Parathyroid adenoma (tissue), 2 donors: ENCODE results near the gene GPC5.

Experiments used
- H2AFZ ChIP-seq: fragments of 300-600 bp; sonication (generic); one replicate; pipeline ENCODE4 v1.7.0; 2017; ENCODE audit warnings: antibody characterized with exemption, mild to moderate bottlenecking
- H3K27ac ChIP-seq: fragments of 300-600 bp; sonication (generic); one replicate; pipeline ENCODE4 v1.7.0; 2017
- H3K27me3 ChIP-seq: fragments of 300-600 bp; sonication (generic); one replicate; pipeline ENCODE4 v1.7.0; 2017; ENCODE audit warnings: low read length; ENCODE audit not compliant: control insufficient read depth, insufficient read depth
- H3K36me3 ChIP-seq: fragments of 300-600 bp; sonication (generic); one replicate; pipeline ENCODE4 v1.7.0; 2017; ENCODE audit warnings: low read length; ENCODE audit not compliant: control insufficient read depth, insufficient read depth
- H3K4me1 ChIP-seq: fragments of 300-600 bp; sonication (generic); one replicate; pipeline ENCODE4 v1.7.0; 2017; ENCODE audit warnings: control low read depth
- H3K4me2 ChIP-seq: fragments of 300-600 bp; sonication (generic); one replicate; pipeline ENCODE4 v1.7.0; 2017; ENCODE audit warnings: low read length
- H3K4me3 ChIP-seq: fragments of 300-600 bp; sonication (generic); one replicate; pipeline ENCODE4 v1.7.0; 2017; ENCODE audit warnings: low read depth, low read length
- H3K79me2 ChIP-seq: fragments of 300-600 bp; sonication (generic); one replicate; pipeline ENCODE4 v1.7.0; 2017; ENCODE audit warnings: control low read depth
- H3K9ac ChIP-seq: fragments of 300-600 bp; sonication (generic); one replicate; pipeline ENCODE4 v1.7.0; 2017; ENCODE audit warnings: mild to moderate bottlenecking
- H3K9me3 ChIP-seq: fragments of 300-600 bp; sonication (generic); one replicate; pipeline ENCODE4 v1.7.0; 2017; ENCODE audit warnings: low read length; ENCODE audit not compliant: control insufficient read depth
- TF ChIP-seq, protein P1 (sequence below): fragments of 300-600 bp; sonication (generic); IDR thresholded peaks from one replicate; pipeline ENCODE4 v1.7.0; 2017; ENCODE audit warnings: antibody characterized with exemption, mild to moderate bottlenecking
- donor health status: primary hyperparathyroidism.

GPC5 gene

DNA sequence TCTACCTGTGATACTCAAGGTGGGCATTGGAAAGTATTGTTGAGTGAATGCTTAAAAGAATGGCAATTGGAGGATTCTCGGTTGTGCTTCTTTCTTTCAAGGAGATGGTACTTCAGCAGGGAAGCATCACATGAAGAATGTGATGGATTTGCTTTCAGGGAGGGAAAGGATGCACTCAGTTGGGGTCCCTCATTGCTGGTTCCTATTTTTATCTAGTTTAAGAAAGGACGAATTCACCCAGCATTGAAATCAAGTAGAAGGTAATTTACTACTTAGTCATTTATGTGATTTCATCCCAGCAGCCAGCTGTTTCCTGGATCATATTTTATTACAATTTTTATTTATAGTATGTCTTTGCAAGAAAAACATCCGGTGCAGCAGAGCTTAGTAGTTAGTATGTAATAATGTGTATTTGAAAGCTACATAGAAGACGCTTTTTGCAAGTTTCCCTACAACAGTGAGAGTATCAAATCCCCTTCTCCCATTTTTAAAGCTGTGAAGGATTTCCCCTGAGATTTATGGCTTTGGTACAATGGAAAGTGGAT is 417.9 kb downstream of the GPC5 start:
- Histone ChIP-seq H3K79me2 (no peaks in the 10 kb centered on the region), H3K36me3 (no peaks in the 10 kb centered on the region), H3K27me3 (no peaks in the 10 kb centered on the region), H3K4me3 (no peak overlapping the region), H3K27ac (no peak overlapping the region), H2AFZ (no peak overlapping the region), H3K9me3 (no peaks in the 10 kb centered on the region), H3K4me2 (no peak overlapping the region), H3K4me1 (no peaks in the 10 kb centered on the region), H3K9ac (no peak overlapping the region)
- TF ChIP-seq, protein P1, sequence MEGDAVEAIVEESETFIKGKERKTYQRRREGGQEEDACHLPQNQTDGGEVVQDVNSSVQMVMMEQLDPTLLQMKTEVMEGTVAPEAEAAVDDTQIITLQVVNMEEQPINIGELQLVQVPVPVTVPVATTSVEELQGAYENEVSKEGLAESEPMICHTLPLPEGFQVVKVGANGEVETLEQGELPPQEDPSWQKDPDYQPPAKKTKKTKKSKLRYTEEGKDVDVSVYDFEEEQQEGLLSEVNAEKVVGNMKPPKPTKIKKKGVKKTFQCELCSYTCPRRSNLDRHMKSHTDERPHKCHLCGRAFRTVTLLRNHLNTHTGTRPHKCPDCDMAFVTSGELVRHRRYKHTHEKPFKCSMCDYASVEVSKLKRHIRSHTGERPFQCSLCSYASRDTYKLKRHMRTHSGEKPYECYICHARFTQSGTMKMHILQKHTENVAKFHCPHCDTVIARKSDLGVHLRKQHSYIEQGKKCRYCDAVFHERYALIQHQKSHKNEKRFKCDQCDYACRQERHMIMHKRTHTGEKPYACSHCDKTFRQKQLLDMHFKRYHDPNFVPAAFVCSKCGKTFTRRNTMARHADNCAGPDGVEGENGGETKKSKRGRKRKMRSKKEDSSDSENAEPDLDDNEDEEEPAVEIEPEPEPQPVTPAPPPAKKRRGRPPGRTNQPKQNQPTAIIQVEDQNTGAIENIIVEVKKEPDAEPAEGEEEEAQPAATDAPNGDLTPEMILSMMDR = no peak

DNA sequence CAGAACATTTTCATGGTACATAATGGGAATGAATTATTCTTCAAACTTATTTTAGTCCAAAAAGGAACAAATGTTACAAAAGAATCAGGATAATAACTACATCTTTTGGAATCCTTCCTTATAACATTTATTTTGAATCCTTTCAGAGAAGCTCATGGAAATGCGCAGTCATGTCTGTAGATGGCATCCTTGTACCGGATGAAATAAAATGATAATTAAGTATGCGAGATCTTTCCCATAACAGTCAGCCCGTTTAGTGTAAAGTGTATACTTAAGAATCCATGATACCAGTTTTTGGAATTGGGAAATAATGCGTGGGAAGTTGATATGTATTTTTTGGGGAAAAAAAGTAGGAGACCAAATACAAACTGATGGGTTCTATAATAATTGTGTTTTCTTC is 418.8 kb downstream of the GPC5 start:
- Histone ChIP-seq H2AFZ (no peak overlapping the region), H3K9me3 (no peaks in the 10 kb centered on the region), H3K27me3 (no peaks in the 10 kb centered on the region), H3K36me3 (no peaks in the 10 kb centered on the region), H3K4me2 (no peak overlapping the region), H3K79me2 (no peaks in the 10 kb centered on the region), H3K4me3 (no peak overlapping the region), H3K4me1 (no peaks in the 10 kb centered on the region), H3K9ac (no peak overlapping the region), H3K27ac (no peak overlapping the region)
- TF ChIP-seq, protein P1 = no peak

DNA sequence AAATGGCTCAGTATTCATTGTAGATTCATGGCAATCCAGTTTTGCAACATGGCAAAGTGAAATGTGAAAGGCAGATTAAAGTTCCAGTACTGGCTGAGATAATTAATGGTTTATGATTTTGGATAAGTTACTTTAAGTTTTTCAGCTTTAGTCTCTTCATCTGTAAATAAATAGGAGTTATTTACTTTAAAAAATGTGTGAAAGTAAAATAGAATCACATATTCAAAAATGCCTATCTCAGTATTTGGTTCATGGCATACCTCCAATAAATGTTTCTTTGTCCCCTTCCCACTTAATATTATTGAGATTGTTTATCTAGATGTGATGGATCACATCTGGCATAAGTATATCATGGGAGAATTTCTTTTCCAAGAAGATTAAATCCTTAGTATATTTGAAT is 426.0 kb downstream of the GPC5 start:
- H3K4me3 ChIP-seq = no peak overlapping the region
- no peaks in the 10 kb centered on the region for H3K79me2 ChIP-seq
- H3K4me2 ChIP-seq = no peak overlapping the region
- H3K9me3 ChIP-seq = no peaks in the 10 kb centered on the region
- TF ChIP-seq, protein P1 = no peak
- no peaks in the 10 kb centered on the region for H3K4me1 ChIP-seq
- H3K36me3 ChIP-seq = no peaks in the 10 kb centered on the region
- no peak overlapping the region for H3K27ac ChIP-seq
- no peak overlapping the region for H3K9ac ChIP-seq
- H3K27me3 ChIP-seq = no peaks in the 10 kb centered on the region
- H2AFZ ChIP-seq = no peak overlapping the region

DNA sequence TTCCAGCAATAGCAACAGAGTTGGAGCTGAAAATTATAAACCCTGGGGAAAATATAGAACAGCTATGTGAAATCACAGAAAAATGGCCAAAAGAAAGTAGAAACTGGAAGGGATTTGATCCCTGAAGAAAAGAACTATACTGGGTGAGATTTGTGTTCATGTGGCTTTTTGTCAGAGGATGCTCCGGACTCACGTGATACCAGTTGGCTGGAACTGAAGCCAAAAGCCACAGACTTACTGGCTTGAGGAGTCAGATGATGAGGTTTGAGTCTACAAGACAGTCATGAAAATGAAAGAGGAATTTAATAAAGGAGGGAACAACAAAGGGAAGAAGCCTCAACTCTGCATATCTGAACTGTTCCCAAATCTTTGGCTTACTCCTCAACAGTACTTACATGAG is 427.1 kb downstream of the GPC5 start:
- no peaks in the 10 kb centered on the region for H3K79me2 ChIP-seq
- TF ChIP-seq, protein P1 = no peak
- no peak overlapping the region for H3K4me2 ChIP-seq
- no peak overlapping the region for H3K9ac ChIP-seq
- no peaks in the 10 kb centered on the region for H3K4me1 ChIP-seq
- no peaks in the 10 kb centered on the region for H3K36me3 ChIP-seq
- H3K27ac ChIP-seq = no peak overlapping the region
- H3K4me3 ChIP-seq = no peak overlapping the region
- no peaks in the 10 kb centered on the region for H3K27me3 ChIP-seq
- no peaks in the 10 kb centered on the region for H3K9me3 ChIP-seq
- no peak overlapping the region for H2AFZ ChIP-seq

DNA sequence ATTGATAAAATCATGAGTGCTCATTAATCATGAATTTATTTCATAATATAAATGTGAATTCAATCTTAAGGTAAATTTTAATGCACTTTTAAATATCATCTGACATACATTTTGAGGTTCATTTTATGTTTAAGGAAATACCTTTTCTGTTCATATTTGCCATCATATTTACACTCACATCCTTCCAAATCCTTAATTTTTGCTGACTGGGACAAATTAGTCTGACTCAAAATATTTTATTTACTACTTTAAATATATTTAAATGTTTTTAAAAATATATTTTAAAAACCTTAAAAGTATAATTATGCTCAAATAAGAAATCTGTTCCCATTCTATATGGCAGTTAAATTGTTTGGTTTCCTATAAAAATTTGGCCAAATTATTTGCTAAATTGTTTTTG is 438.1 kb downstream of the GPC5 start:
- no peak overlapping the region for H3K27ac ChIP-seq
- H3K36me3 ChIP-seq = no peaks in the 10 kb centered on the region
- H3K27me3 ChIP-seq = no peaks in the 10 kb centered on the region
- no peak overlapping the region for H3K4me2 ChIP-seq
- H3K79me2 ChIP-seq = no peaks in the 10 kb centered on the region
- H3K4me3 ChIP-seq = no peak overlapping the region
- H3K9me3 ChIP-seq = no peaks in the 10 kb centered on the region
- TF ChIP-seq, protein P1 = no peak
- H3K4me1 ChIP-seq = no peaks in the 10 kb centered on the region
- H3K9ac ChIP-seq = no peak overlapping the region
- no peak overlapping the region for H2AFZ ChIP-seq
